ENCODE measurements around the gene MRPS5. TPM values are rescaled to one million over a fixed set of nuclear protein-coding genes. Genes with fewer than 3 reads are reported as not detected.

MRPS5 gene
- total RNA-seq, 4 donors from 2014 or later = 53.4 to 106 (median 68.7) TPM

- Histone ChIP-seq H3K9me3 (no peaks in the 10 kb centered on the region), H3K27ac (peak overlapping the region in 3 of 4 donors; percentile 77 to 83 (median 78)), H3K36me3 (no peaks in the 10 kb centered on the region), H3K4me1 (peaks cover 13 to 14% of the 10 kb centered on the region in 2 donors), H3K4me3 (peak overlapping the region in 1 of 4 donors; percentile 10), H3K27me3 (no peaks in the 10 kb centered on the region)
- intact Hi-C loops (cut with DNase I; ENCODE audit: low total_unique reads) = no loop called here
- DNase-seq = no peak
- in situ Hi-C loops (cut with MboI; ENCODE audit: low sequenced_read_pairs in 4 of 4) = no loop called here
- no peak for TF ChIP-seq POLR2A (IDR thresholded peaks at IDR 0.05)
- TF ChIP-seq, protein P1, sequence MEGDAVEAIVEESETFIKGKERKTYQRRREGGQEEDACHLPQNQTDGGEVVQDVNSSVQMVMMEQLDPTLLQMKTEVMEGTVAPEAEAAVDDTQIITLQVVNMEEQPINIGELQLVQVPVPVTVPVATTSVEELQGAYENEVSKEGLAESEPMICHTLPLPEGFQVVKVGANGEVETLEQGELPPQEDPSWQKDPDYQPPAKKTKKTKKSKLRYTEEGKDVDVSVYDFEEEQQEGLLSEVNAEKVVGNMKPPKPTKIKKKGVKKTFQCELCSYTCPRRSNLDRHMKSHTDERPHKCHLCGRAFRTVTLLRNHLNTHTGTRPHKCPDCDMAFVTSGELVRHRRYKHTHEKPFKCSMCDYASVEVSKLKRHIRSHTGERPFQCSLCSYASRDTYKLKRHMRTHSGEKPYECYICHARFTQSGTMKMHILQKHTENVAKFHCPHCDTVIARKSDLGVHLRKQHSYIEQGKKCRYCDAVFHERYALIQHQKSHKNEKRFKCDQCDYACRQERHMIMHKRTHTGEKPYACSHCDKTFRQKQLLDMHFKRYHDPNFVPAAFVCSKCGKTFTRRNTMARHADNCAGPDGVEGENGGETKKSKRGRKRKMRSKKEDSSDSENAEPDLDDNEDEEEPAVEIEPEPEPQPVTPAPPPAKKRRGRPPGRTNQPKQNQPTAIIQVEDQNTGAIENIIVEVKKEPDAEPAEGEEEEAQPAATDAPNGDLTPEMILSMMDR (IDR thresholded peaks at IDR 0.05 in 4 of 5, conservative IDR thresholded peaks at IDR 0.05 in 1 of 5) = no peak
- ATAC-seq = peak in 1 of 2 donors; percentile 7
Observed at GRCh38 chr2:95042472-95043271, 78.9 kb downstream of the MRPS5 start.

DNA sequence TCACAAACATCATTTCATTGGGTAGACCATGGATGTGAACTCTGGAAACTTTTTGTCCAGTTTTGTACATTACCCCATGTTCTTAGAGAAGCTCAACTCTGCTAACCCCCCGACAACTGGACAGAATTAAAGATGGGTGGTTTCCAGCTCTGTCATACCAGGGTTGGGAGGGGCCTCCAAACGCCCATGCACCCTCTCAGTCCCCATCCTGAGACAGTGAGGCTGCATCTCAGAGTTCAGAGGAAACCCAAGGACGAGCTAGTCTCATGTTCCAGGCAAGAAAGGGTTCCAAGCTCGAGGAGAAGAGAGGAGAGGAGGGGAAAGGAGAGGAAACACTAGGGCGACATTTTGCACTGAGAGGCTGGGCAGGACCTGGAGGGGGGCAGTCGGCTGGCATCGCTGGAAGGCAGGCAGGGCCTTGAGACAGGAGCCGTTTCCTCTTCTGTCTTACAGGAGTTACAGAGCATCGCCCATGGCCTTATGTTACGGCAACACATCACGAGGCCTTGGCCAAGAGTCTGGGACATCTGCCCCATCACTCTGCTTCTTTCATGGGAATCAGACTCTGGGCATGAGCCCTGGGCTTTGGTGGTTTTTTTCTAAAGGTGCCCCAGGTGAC lies 79.7 kb downstream of the MRPS5 start:
- Histone ChIP-seq H3K36me3 (no peaks in the 10 kb centered on the region), H3K9me3 (no peaks in the 10 kb centered on the region), H3K27me3 (no peaks in the 10 kb centered on the region), H3K4me1 (peaks cover 13 to 14% of the 10 kb centered on the region in 2 donors), H3K4me3 (no peak overlapping the region), H3K27ac (no peak overlapping the region)
- intact Hi-C loops (cut with DNase I; ENCODE audit: low total_unique reads) (no loop called here), in situ Hi-C loops (cut with MboI; ENCODE audit: low sequenced_read_pairs in 4 of 4) (no loop called here)
- TF ChIP-seq POLR2A (IDR thresholded peaks at IDR 0.05) = no peak
- TF ChIP-seq, protein P1 (IDR thresholded peaks at IDR 0.05 in 4 of 5, conservative IDR thresholded peaks at IDR 0.05 in 1 of 5) = no peak
- no peak for ATAC-seq
- DNase-seq = no peak

DNA sequence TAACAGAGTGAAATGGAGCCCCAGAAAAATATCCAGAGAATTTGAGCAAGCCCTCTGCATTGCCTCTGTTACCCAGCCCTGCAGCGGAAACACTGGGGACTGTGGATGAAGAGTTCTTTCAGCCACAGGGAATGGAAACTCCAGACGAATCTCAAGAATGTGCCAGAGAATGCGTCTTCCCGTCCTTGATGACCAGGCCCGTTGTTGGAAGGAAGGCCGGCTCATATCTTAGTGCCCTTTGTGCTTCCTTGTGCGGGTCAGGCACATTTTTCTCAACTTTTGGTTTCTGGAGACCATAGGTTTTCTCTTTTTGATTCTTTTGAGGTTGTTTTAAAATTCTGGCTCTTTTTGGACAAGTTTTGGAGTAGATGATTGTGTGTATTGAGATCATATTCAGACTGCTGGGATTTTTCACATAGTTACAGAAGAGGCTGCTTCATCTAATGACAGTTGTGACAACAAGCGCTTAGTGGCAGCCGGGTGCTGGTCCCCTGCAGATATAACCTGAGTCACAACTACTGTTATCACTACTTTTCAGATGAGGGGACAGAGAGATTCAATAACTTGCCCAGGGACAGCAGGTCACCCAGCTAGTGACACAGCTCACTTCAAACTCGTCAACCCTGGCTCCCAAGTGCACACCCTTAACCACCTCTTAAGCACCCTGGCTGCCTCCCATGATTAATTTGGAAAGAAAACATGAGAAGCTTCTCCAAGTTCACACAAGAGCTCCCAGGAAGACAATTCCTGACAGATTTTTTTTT lies 80.4 kb downstream of the MRPS5 start:
- TF ChIP-seq, protein P1 (IDR thresholded peaks at IDR 0.05 in 4 of 5, conservative IDR thresholded peaks at IDR 0.05 in 1 of 5) = no peak
- TF ChIP-seq POLR2A (IDR thresholded peaks at IDR 0.05) = no peak
- H3K36me3 ChIP-seq = no peaks in the 10 kb centered on the region
- H3K27ac ChIP-seq = no peak overlapping the region
- H3K4me1 ChIP-seq = peaks cover 13 to 14% of the 10 kb centered on the region in 2 donors
- intact Hi-C loops (cut with DNase I; ENCODE audit: low total_unique reads) = no loop called here
- no peak overlapping the region for H3K4me3 ChIP-seq
- in situ Hi-C loops (cut with MboI; ENCODE audit: low sequenced_read_pairs in 4 of 4) = no loop called here
- no peaks in the 10 kb centered on the region for H3K27me3 ChIP-seq
- ATAC-seq (no peak), DNase-seq (no peak)
- H3K9me3 ChIP-seq = no peaks in the 10 kb centered on the region

GRCh38 chr2:95040426-95040825 lies 81.2 kb downstream of the MRPS5 start:
- H3K27me3 ChIP-seq = no peaks in the 10 kb centered on the region
- TF ChIP-seq, protein P1 (IDR thresholded peaks at IDR 0.05 in 4 of 5, conservative IDR thresholded peaks at IDR 0.05 in 1 of 5) = no peak
- no peak for TF ChIP-seq POLR2A (IDR thresholded peaks at IDR 0.05)
- H3K36me3 ChIP-seq = no peaks in the 10 kb centered on the region
- H3K9me3 ChIP-seq = no peaks in the 10 kb centered on the region
- H3K4me1 ChIP-seq = peaks cover 13 to 14% of the 10 kb centered on the region in 2 donors
- intact Hi-C loops (cut with DNase I; ENCODE audit: low total_unique reads) = no loop called here
- no peak for DNase-seq
- H3K27ac ChIP-seq = no peak overlapping the region
- H3K4me3 ChIP-seq = no peak overlapping the region
- in situ Hi-C loops (cut with MboI; ENCODE audit: low sequenced_read_pairs in 4 of 4) = no loop called here
- no peak for ATAC-seq

Data from gastrocnemius medialis (tissue), 4 donors.